Measurements from ENCODE around the gene LOXL4.

DNA sequence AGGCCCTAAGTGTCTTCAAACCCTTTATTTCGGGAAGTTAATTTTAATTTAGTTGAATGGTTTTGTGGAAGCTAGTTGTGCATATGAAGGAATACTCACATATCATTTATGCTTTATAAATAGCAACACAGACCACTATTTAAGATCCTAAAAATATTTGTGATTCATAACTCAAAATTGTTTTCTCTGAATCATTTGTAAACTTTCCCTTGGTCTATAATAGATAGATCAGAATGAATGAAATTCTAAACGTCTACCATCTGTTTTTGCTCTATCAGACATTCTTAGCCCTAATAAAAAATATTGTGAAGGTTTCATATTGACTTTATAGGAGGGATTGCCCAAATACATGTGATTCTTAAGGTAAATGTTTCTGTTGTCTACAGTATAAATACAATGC lies 43.5 kb downstream of the LOXL4 start:
- TF ChIP-seq, protein P1, sequence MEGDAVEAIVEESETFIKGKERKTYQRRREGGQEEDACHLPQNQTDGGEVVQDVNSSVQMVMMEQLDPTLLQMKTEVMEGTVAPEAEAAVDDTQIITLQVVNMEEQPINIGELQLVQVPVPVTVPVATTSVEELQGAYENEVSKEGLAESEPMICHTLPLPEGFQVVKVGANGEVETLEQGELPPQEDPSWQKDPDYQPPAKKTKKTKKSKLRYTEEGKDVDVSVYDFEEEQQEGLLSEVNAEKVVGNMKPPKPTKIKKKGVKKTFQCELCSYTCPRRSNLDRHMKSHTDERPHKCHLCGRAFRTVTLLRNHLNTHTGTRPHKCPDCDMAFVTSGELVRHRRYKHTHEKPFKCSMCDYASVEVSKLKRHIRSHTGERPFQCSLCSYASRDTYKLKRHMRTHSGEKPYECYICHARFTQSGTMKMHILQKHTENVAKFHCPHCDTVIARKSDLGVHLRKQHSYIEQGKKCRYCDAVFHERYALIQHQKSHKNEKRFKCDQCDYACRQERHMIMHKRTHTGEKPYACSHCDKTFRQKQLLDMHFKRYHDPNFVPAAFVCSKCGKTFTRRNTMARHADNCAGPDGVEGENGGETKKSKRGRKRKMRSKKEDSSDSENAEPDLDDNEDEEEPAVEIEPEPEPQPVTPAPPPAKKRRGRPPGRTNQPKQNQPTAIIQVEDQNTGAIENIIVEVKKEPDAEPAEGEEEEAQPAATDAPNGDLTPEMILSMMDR (conservative IDR thresholded peaks at IDR 0.05 in 1 of 2, IDR thresholded peaks at IDR 0.05 in 1 of 2; ENCODE audit: extremely low read depth in 1 of 2, insufficient read depth in 1 of 2, low read depth in 1 of 2, low read length in 2 of 2) = no peak
- no peak for TF ChIP-seq EZH2 (IDR thresholded peaks at IDR 0.05; ENCODE audit: borderline replicate concordance, low read length)
